Mesothelial cell of epicardium (in vitro differentiated cells): Measurements from ENCODE around the gene APBA1. TPM values are rescaled to one million over a fixed set of nuclear protein-coding genes. Genes with fewer than 3 reads are reported as not detected.
"Not testable (repeated sequence)": the region's sequence is repeated elsewhere in the genome, so short reads cannot be mapped to it uniquely, and the experiment has no call there.

Experiments used
- DNase-seq, 2 experiments: peaks; one replicate each; pipeline ENCODE4 v3.0.0; 2021; ENCODE audit warnings: low spot score in 2 of 2; ENCODE audit not compliant: unreplicated experiment in 2 of 2
- H3K27ac Mint-ChIP-seq: 2 replicates; pipeline ENCODE4 v1.8.0; 2021; ENCODE audit warnings: mixed read lengths
- H3K27me3 Mint-ChIP-seq: 2 replicates; pipeline ENCODE4 v1.8.0; 2021; ENCODE audit warnings: low read depth, mixed read lengths
- H3K36me3 Mint-ChIP-seq: 2 replicates; pipeline ENCODE4 v1.8.0; 2021; ENCODE audit warnings: mixed read lengths
- H3K4me1 Mint-ChIP-seq: 2 replicates; pipeline ENCODE4 v1.8.0; 2021; ENCODE audit warnings: mixed read lengths
- H3K4me3 Mint-ChIP-seq: 2 replicates; pipeline ENCODE4 v1.8.0; 2021; ENCODE audit warnings: mild to moderate bottlenecking, moderate library complexity, mixed read lengths
- H3K9me3 Mint-ChIP-seq: 2 replicates; pipeline ENCODE4 v1.8.0; 2021; ENCODE audit warnings: mixed read lengths
- total RNA-seq: library from RNA; stranded (reverse); gene quantifications from 3 replicates; pipeline ENCODE4 v1.2.1, GENCODE V29; 2021
- TF ChIP-seq, protein P1 (sequence below): fragments of 200-600 bp; sonication (generic); IDR thresholded peaks from one replicate; pipeline ENCODE4 v1.5.0; 2021; ENCODE audit warnings: antibody characterized with exemption; ENCODE audit not compliant: unreplicated experiment

The APBA1 gene
- total RNA-seq, 1 donor from 2014 or later, result 18.4 TPM

DNA sequence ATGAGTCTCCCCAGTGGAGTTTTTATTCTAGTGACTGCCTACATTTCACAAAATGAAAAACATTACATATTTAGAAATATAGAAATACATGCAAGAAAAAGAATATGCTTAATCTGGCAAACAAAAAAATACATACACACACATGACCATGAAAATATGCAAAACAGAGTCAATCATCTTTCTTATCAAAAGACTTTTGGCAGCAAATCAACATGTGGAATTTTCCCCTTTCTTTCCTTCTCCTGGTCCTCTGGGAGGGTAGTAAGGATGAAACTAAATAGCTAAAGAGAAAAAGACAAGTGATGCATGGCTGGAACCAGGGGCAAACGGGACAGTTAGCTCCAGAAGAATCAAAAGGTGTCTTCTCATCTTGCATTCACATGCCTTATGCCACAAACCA lies 69.4 kb downstream of the APBA1 start:
- peaks cover 6% of the 10 kb centered on the region for H3K9me3 Mint-ChIP-seq
- peak overlapping the region; percentile 76 for H3K27ac Mint-ChIP-seq
- no peaks in the 10 kb centered on the region for H3K27me3 Mint-ChIP-seq
- no peak for DNase-seq
- H3K4me3 Mint-ChIP-seq, result no peak overlapping the region
- peaks cover 19% of the 10 kb centered on the region for H3K4me1 Mint-ChIP-seq
- peaks cover 3% of the 10 kb centered on the region for H3K36me3 Mint-ChIP-seq
- TF ChIP-seq, protein P1, sequence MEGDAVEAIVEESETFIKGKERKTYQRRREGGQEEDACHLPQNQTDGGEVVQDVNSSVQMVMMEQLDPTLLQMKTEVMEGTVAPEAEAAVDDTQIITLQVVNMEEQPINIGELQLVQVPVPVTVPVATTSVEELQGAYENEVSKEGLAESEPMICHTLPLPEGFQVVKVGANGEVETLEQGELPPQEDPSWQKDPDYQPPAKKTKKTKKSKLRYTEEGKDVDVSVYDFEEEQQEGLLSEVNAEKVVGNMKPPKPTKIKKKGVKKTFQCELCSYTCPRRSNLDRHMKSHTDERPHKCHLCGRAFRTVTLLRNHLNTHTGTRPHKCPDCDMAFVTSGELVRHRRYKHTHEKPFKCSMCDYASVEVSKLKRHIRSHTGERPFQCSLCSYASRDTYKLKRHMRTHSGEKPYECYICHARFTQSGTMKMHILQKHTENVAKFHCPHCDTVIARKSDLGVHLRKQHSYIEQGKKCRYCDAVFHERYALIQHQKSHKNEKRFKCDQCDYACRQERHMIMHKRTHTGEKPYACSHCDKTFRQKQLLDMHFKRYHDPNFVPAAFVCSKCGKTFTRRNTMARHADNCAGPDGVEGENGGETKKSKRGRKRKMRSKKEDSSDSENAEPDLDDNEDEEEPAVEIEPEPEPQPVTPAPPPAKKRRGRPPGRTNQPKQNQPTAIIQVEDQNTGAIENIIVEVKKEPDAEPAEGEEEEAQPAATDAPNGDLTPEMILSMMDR, result no peak

DNA sequence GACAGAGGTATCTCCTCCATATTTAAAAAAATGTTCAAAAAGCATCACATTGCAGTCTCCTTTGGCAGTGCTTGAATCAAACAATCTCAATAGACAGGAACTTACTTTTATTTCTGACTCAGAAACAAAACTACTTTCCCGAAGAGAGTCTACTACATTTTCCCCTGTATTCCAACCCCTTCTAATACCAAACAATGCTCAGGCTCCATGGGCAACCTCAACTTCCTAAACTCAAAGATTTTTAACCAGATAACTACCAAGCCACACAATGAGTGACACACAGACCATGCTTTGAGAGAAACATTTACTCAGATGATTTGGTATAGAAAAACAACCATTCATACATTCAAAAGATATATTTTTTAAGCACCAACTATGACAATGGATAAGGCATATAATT lies 70.5 kb downstream of the APBA1 start:
- H3K36me3 Mint-ChIP-seq, result peaks cover 3% of the 10 kb centered on the region
- H3K4me1 Mint-ChIP-seq, result peaks cover 19% of the 10 kb centered on the region
- no peak for DNase-seq
- H3K4me3 Mint-ChIP-seq, result no peak overlapping the region
- H3K27ac Mint-ChIP-seq, result no peak overlapping the region
- peaks cover 2% of the 10 kb centered on the region for H3K9me3 Mint-ChIP-seq
- TF ChIP-seq, protein P1, result no peak
- H3K27me3 Mint-ChIP-seq, result no peaks in the 10 kb centered on the region

DNA sequence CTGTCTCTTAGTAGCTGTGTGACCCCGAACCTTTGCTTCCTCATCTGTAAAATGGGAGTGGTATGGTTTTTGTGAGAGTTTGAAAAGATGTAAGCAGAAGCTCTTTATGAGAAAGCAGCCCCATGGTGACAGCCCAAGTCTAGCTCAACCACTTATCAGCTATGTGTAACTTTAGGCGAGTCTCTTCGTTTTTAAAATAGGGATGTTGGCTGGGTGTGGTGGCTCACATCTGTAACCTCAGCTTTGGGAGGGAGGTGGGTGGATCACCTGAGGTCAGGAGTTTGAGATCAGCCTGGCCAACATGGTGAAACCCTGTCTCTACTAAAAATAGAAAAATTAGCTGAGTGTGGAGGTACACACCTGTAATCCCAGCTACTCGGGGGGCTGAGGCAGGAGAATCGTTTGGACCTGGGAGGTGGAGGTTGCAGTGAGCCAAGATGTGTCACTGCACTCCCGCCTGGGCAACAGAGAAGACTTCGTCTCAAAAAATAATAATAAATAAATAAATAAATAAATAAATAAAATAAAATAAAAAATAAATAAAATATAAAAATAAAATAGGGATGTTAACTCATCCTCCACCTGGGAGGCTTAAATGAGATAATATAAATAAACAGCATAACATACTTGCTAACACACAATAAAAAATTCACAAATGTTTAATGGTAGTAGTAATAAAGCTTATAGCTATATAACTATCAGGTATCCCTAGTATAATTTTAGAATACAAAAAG lies 71.7 kb downstream of the APBA1 start:
- Mint-ChIP-seq H3K36me3 (no peaks in the 10 kb centered on the region), H3K27me3 (peaks cover 3% of the 10 kb centered on the region), H3K9me3 (peaks cover 3% of the 10 kb centered on the region), H3K4me1 (peaks cover 19% of the 10 kb centered on the region), H3K27ac (no peak overlapping the region), H3K4me3 (no peak overlapping the region)
- TF ChIP-seq, protein P1, result no peak
- no peak for DNase-seq

DNA sequence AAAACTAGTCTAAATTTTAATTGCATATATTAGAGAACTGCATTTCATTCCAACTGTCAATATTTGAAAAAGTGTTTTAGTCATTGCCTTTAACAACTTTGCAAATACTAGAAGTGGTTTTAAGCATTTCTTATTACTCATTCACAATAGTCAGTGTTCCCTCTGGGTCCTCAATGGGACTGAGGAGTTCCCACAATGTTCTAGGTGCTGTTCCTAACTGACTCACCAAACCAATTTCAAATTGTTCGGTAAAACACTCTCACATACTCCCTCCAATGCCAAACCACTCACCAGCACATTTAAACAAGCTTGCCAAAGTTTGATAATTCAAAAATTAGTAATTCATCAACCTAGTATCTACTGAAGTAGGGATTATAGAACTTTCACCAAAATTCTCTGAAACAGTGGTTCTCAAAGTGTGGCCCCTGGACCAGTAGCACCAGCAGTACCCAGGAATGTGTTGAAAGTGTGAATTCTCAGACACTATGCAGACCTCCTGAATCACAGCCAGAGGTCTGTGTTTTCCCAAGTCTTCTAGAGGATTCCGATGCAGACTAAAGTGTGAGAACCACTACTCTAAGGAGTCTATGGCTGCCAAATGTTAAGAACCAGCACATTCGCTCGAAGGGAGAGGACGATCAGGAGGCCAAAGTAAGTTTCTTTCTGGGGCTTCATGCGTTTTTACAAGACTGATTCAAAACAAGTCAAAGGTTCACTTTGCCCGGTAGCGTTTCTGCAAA lies 72.8 kb downstream of the APBA1 start:
- H3K27ac Mint-ChIP-seq, result no peak overlapping the region

DNA sequence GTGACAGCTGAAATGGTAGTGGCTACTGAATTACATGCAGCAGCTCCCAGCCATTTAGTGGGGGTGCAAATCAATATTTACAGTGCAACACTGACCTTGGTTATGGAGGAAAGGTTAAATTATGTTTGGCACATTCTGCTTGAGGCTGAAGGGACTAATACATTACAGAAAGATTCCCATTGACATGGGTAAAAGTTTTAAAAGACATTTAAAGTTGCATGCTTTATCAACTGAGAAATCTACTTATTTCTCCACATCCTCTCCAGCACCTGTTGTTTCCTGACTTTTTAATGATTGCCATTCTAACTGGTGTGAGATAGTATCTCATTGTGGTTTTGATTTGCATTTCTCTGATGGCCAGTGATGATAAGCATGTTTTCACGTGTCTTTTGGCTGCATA lies 75.3 kb downstream of the APBA1 start:
- H3K4me1 Mint-ChIP-seq, result not testable (repeated sequence)
- H3K27me3 Mint-ChIP-seq, result peaks cover 15% of the 10 kb centered on the region

More for the DNA sequence above, 72.8 kb downstream of the APBA1 start:
- H3K36me3 Mint-ChIP-seq, result no peaks in the 10 kb centered on the region
- H3K9me3 Mint-ChIP-seq, result peaks cover 3% of the 10 kb centered on the region
- peaks cover 19% of the 10 kb centered on the region for H3K4me1 Mint-ChIP-seq
- peaks cover 6% of the 10 kb centered on the region for H3K27me3 Mint-ChIP-seq
- TF ChIP-seq, protein P1, result no peak
- H3K4me3 Mint-ChIP-seq, result no peak overlapping the region
- DNase-seq, result no peak

DNA sequence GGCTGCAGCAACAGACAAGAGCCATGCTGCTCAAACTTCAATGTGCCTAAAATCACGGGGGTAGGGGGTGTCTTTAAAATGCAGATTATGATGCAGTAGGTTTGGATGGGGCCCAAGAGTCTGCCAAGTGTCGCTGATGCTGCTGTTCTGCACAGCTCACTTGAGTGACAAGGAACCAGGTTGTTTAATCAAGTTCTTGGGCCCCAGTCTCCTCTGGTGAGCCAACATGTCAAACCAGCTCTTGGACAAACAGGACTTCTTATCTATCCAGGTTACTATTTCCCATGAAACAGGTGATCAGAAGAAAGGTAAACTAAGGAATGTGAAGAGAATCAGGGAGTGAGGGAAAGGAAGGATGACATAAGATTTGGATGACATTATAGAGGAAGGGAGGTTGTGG lies 78.0 kb downstream of the APBA1 start:
- Mint-ChIP-seq H3K36me3 (no peaks in the 10 kb centered on the region), H3K9me3 (peaks cover 3% of the 10 kb centered on the region), H3K4me3 (no peak overlapping the region), H3K4me1 (peaks cover 8% of the 10 kb centered on the region), H3K27me3 (peaks cover 29% of the 10 kb centered on the region), H3K27ac (no peak overlapping the region)
- TF ChIP-seq, protein P1, result no peak
- DNase-seq, result no peak

More for the DNA sequence above, 75.3 kb downstream of the APBA1 start:
- H3K4me3 Mint-ChIP-seq, DNase-seq, H3K36me3 Mint-ChIP-seq, H3K9me3 Mint-ChIP-seq, H3K27ac Mint-ChIP-seq: not testable (repeated sequence)
